GM19372 (cell line): ENCODE results near the gene PAM.
"Not testable (repeated sequence)": the region's sequence is repeated elsewhere in the genome, so short reads cannot be mapped to it uniquely, and the experiment has no call there.

Experiments
- ATAC-seq: cut with Tn5 transposase; IDR thresholded peaks from one replicate; pipeline ENCODE4 v1.9.1; 2021; ENCODE audit warnings: mild to moderate bottlenecking, low read depth, moderate library complexity; ENCODE audit not compliant: unreplicated experiment

Gene PAM

DNA sequence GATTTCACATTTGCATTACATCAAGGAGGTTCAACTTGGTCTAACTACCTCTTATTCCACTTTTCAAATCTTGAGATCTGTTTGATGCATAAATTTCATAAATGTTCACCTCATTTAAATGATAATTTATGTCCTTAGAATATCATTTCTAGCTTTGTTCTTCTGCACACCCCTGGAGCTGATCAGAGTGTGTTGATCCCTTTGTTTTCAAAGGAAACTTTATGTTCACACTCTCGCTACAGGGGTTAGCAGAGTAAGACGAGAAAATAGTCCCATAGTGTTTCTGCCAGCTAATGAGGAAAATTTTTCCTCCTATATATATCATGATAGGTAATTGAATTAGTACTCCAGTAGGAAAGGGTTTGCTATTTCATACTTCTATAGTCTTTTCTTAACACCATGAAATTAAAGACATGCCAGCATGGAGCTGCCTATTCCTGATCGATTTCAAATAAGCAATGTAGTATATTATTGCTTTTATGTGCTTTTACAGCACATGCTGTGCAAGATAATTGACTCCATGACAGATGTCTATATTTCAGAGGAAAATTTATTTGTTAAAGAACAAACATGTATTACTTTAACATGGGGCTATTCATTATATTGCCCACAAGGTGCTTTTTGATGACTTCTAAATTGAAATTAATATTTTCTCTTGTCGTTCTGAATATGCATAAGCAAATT is 4.8 kb upstream of the PAM start:
- ATAC-seq: no peak

DNA sequence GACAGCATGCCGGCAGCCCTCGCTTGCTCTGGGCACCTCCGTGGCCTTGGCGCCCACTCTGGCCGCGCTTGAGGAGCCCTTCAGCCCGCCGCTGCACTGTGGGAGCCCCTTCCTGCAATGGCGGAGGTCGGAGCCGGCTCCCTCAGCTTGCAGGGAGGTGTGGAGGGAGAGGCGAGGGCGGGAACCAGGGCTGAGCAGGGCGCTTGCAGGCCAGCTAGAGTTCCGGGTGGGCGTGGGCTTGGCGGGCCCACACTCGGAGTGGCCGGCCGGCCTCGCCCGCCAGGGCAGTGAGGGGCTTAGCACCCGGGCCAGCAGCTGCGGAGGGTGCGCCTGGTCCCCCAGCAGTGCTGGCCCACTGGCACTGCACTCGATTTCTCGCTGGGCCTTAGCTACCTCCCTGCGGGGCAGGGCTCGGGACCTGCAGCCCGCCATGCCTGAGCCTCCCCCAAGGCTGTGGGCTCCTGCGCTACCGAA is 3.2 kb upstream of the PAM start:
- not testable (repeated sequence) for ATAC-seq

- ATAC-seq: no peak
Measured at GRCh38 chr5:102753889-102754766, 977 bp upstream of the PAM start.

DNA sequence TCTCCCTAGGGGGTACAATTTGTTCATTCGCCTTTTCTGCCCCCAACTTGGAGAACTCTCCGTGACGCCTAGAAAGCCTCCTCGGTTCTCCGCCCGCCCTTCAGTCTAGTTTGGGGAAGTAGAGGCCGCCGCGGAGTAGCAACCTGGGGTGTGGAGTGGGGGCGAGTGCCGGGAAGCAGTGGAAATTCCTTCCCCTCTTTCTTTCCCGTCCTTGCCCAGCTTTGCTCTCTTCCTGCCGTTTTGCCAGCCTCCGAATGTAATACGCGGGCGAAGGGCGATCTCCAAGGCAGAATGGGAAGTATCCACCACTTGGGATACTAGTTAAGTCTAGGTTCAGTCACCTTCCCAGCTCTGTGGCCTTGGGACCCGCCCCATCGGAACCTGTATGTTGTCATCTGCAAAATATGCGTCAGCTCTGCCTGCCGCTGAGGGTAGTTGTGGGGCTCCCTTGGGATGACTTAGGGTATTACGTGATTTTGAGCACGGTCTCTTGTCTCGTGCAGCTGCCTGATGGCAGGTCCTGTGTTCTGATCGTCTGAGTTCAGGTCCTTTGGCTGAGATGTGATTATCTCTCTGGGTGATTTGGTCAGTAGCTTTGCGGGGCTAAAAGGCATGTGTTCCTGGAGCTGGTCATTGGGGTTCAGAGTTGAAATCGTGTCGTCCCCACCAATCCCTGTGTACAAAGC is 724 bp downstream of the PAM start:
- peak; percentile 54 for ATAC-seq

- ATAC-seq: no peak
Measured at GRCh38 chr5:102758576-102758975, 3.5 kb downstream of the PAM start.

DNA sequence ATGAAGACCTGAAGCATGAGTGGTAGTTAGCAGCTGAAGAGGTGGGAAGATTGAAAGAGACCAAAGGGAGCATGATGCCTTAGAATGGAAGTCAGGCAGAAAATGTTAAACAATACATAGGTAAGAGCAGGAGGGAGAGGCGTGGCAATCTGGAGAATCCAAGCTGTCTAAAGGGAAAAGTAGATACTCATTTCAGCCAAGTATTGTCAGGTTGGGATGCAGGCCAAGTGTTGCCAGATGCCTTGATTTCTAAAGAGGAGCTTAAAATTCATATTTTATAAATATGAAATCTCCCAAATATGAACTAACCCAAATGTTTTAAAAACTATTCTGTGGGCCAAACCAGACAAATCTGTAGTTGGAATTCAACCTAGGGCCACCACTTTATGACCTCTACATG is 4.2 kb downstream of the PAM start:
- no peak for ATAC-seq

GRCh38 chr5:102759700-102760099 is 4.6 kb downstream of the PAM start:
- no peak for ATAC-seq

GRCh38 chr5:102760815-102761214 is 5.7 kb downstream of the PAM start:
- no peak for ATAC-seq

GRCh38 chr5:102762095-102762534 is 7.0 kb downstream of the PAM start:
- ATAC-seq: peak; percentile 65

DNA sequence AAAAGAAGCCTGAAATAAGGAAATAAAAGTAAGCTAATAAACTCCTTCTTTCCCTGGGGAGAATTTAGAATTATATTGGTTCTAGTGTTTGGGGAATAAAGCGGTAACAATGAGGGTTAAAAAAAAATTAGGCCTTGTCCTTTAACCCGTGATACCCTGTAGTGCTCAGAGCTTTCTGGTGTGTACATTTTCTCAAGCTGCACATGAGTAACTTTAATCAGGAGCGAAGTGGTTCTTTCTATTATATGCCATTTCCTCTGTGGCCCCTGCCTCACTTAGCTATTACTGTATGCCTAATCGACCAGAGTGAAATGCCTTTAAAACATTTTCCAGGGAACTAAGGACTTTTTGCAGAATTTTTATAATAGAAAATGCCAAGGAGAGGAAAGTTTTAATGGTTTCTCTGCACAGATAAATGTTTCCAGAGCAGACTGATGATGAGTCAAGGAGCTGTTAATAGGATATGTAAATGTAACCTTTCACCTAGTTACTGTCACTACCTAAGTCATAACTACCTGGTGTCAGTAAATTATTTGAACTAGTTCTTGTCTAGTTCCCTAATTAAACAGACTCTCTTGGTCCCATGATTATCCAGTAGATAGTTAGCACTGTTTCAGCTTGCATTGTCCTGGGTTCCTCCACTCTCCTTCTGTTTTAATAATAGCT is 7.6 kb downstream of the PAM start:
- no peak for ATAC-seq

- no peak for ATAC-seq
Measured at GRCh38 chr5:102763734-102764133, 8.6 kb downstream of the PAM start.

DNA sequence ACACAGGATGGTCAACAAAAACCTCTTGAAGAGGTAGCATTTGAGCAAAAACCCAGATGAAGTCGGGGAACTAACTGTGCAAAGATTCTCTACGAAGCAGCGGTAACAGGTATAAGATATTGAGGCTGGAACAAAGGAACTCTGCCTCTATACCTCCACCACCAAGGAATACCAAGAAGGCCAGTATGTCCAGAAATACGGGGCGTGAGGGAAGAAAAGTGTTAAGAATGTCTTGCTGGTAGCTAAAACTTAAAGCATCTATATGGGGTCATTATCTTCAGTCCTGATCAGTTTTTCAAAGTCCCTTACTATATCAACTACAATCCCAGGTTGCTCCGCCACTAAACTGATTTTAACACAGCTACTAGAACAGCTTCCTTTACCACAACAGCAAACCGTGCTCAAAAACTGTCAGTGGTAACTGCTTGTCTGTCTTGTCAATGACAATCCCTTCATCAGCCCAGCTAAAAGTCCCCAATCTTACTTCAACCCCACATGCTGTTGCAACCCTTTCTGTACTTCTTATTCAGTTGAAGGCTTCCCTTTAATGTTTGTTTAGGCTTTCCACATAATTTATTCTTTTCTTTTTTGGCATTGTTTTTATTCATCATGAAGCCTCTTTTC is 9.4 kb downstream of the PAM start:
- no peak for ATAC-seq

DNA sequence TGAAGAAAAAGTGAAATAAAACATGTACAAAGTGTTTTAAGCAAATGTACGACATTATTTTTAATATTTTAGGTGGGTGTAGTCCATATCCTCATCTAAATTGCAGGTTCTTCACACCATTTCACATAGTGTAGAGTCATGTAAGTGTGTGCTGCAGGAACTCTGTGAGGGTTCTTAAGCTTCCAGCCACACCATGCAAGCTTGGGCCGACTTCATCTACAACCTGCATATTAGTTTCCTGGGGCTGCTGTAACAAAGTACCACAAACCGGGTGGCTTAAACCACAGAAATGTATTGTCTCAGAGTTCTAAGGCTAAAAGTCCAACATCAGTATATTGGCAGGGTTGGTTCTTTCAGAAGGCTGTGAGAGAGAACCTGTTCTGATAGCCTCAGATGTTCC is 10.2 kb downstream of the PAM start:
- no peak for ATAC-seq

DNA sequence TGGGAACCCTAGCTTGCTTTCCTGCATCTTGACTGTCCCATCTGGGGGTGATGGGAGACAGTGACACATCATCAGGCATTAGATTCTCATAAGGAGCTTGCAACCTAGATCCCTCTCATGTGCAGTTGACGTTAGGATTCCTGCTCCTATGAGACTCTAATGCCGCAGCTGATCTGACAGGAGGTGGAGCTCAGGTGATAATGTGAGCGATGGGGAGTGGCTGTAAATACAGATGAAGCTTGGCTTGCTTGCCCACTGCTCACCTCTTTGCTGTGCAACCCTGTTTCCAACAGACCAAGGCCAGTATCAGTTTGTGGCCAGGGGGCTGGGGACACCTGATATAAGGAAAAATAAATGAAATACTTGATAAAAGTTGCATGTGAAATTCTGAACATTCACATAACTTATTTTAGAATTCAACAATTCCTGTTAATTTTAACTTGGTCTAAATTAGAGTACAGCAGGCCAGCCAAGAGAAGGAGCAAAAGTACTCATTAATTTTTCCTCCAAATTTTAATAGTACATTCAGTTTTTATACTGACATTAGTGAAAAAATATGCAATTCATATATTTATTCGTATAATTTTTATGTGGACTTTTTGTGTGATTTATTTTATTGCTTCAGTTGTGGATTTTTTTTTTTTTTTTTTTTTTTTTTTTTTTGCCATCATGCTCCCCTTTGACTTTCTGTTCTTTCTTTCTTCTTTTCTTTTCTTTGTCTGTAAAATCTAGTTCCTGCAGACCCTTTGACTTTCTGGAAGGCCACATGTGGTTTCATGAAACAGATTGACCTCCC is 11.4 kb downstream of the PAM start:
- ATAC-seq: no peak

DNA sequence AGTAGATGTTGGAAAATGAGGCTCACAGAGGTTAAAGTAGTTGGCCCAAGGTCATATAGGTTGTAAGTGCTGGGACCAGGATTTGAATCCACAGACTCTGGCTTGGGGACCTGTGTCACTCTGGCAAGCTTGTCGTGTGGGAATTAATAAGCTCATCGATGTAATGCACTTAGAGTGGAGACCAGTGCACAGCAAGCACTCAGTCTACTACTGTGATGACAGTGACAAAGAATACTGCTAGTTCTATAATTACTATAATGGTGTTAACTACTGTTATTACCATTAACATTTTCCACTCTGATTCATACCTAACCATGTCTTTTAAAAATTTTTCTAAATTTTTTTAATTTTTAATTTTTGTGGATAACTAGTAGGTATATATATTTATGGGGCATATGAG is 12.8 kb downstream of the PAM start:
- ATAC-seq: no peak

GRCh38 chr5:102770803-102771202 is 15.7 kb downstream of the PAM start:
- ATAC-seq: no peak

- ATAC-seq: no peak
Measured at GRCh38 chr5:102771435-102771834, 16.3 kb downstream of the PAM start.

DNA sequence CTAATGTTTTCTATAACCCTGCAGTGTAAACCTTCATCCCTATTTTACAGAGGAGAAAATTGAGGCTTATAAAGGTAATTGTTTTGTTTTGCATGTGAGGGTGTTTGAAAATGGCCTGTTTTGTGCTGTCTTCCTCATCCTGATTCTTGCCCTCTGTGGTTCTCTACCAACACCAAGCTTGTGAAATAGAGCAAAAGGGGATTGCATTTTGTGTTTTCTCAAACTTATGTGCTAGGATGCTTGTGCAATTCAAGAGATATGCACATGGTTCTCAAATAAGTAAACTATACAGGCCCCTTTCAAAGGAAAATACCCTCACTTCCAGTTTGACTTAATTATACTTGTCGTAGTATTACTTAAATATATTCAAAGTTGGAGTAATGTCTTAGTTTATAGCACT is 17.2 kb downstream of the PAM start:
- no peak for ATAC-seq

DNA sequence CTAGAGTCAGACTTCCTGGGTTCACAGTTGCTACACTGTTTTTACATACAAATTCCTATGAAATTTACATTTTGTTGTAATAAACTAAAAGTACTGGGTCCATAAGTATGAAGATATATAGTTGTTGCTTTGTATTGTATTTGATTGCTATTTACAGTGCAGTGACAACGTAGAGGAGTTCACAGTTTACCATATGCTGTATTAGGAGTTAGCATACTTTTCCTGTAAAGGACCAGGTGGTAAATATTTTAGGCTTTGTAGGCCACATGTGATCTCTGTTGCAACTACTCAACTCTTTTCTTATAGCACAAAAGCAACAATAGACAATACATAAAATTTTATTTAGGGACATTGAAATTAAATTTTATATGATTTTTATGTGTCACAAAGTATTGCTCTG is 18.0 kb downstream of the PAM start:
- ATAC-seq: no peak
